IMR-90 (cell line): ENCODE results near the gene ZNF584.

Source experiments
- CEBPB ChIP-seq: IDR thresholded peaks from 2 replicates; pipeline ENCODE4 v1.6.1; 2012; ENCODE audit warnings: low read depth, low read length, improper control_type of control experiment
- FOS ChIP-seq: fragments of 150-350 bp; IDR thresholded peaks from 2 replicates; pipeline ENCODE4 v1.6.1; 2016; ENCODE audit warnings: low read depth, low read length
- MAFK ChIP-seq: IDR thresholded peaks from 2 replicates; pipeline ENCODE4 v1.6.1; 2012; ENCODE audit warnings: low read depth, low read length, improper control_type of control experiment
- POLR2A ChIP-seq: IDR thresholded peaks from 2 replicates; pipeline ENCODE4 v1.6.1; 2012; ENCODE audit warnings: mild to moderate bottlenecking, low read depth, low read length
- RAD21 ChIP-seq: IDR thresholded peaks from 2 replicates; pipeline ENCODE4 v1.6.1; 2012; ENCODE audit warnings: low read length, improper control_type of control experiment
- RCOR1 ChIP-seq: IDR thresholded peaks from 2 replicates; pipeline ENCODE4 v1.6.1; 2012; ENCODE audit warnings: mild to moderate bottlenecking, low read length, improper control_type of control experiment; ENCODE audit not compliant: insufficient replicate concordance
- USF2 ChIP-seq: fragments of 150-350 bp; IDR thresholded peaks from 2 replicates; pipeline ENCODE4 v1.6.1; 2017; ENCODE audit warnings: mild to moderate bottlenecking, antibody characterized with exemption, low read length, low read depth
- TF ChIP-seq, protein P1 (sequence below): conservative IDR thresholded peaks from 2 replicates; pipeline ENCODE4 v1.5.1; 2012; ENCODE audit warnings: mild to moderate bottlenecking, low read depth, low read length, improper control_type of control experiment

GRCh38 chr19:58401840-58402421, 6.5 kb upstream of the ZNF584 start:
- TF ChIP-seq, protein P1, sequence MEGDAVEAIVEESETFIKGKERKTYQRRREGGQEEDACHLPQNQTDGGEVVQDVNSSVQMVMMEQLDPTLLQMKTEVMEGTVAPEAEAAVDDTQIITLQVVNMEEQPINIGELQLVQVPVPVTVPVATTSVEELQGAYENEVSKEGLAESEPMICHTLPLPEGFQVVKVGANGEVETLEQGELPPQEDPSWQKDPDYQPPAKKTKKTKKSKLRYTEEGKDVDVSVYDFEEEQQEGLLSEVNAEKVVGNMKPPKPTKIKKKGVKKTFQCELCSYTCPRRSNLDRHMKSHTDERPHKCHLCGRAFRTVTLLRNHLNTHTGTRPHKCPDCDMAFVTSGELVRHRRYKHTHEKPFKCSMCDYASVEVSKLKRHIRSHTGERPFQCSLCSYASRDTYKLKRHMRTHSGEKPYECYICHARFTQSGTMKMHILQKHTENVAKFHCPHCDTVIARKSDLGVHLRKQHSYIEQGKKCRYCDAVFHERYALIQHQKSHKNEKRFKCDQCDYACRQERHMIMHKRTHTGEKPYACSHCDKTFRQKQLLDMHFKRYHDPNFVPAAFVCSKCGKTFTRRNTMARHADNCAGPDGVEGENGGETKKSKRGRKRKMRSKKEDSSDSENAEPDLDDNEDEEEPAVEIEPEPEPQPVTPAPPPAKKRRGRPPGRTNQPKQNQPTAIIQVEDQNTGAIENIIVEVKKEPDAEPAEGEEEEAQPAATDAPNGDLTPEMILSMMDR, result no peak
- TF ChIP-seq POLR2A, result no peak
- TF ChIP-seq CEBPB, result no peak
- TF ChIP-seq MAFK, result no peak
- no peak for TF ChIP-seq USF2
- no peak for TF ChIP-seq RAD21
- no peak for TF ChIP-seq RCOR1
- no peak for TF ChIP-seq FOS
